NCI-H2196 treated with DMSO at 0.1 percent for 48 hours (cell line): ENCODE results near the gene ANTKMT.

ENCODE experiments used
- DNase-seq: peaks from one replicate; lab custom pipeline; 2025; ENCODE audit not compliant: unreplicated experiment; lab: John Stamatoyannopoulos, UW

The ANTKMT gene

DNA sequence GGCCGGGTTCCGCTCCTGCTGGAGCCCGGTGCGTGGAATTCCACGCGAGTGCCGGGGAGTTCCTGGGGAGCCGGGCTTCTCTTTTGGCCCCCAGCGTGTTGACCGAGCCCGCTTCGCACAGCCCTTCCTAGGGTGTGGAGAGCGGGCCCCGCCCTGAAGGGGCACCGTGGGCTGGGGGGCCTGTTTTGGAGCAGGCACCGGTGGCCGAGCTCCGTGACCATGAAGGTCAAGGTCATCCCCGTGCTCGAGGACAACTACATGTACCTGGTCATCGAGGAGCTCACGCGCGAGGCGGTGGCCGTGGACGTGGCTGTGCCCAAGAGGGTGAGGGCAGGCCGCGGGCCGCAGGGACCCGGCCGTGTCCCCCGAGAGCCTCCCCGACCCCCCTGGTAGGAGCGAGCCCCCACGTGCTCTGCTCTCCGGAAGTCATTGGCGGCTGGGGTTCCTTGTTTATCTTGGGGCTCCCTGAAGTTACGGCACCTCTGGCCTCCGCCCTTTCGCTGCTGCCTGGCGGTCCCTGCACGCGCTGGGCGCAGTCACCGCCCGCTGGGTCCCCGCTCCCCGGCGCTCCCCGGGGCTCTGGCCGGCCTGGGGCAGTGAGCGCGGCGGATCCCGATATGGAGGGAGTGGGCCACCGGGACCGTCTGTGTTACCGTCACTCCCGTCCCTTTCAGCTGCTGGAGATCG, 6.5 kb downstream of the ANTKMT start:
- no peak for DNase-seq

DNA sequence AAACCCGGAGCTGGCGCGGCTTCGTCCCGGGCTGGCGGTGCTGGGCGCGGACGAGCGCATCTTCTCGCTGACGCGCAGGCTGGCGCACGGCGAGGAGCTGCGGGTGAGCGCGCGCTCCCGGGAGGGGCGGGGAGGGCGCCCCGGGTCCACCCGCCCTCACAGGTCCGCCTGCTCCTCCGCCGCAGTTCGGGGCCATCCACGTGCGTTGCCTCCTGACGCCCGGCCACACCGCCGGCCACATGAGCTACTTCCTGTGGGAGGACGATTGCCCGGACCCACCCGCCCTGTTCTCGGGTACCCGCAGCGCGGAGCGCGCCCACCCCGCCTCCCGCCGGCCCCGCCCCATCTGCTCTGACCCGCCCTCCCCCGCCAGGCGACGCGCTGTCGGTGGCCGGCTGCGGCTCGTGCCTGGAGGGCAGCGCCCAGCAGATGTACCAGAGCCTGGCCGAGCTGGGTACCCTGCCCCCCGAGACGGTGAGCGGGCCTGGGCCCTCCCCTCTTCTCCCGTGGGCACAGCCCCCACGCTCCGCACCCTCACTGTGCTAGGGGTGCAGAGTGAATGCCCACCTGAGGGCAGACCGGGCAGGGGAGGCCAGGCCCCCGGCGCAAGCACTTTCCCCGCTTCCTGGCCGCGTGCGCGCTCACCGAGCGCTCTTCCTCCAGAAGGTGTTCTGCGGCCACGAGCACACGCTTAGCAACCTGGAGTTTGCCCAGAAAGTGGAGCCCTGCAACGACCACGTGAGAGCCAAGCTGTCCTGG, 7.4 kb downstream of the ANTKMT start:
- peak; percentile 77 for DNase-seq

DNA sequence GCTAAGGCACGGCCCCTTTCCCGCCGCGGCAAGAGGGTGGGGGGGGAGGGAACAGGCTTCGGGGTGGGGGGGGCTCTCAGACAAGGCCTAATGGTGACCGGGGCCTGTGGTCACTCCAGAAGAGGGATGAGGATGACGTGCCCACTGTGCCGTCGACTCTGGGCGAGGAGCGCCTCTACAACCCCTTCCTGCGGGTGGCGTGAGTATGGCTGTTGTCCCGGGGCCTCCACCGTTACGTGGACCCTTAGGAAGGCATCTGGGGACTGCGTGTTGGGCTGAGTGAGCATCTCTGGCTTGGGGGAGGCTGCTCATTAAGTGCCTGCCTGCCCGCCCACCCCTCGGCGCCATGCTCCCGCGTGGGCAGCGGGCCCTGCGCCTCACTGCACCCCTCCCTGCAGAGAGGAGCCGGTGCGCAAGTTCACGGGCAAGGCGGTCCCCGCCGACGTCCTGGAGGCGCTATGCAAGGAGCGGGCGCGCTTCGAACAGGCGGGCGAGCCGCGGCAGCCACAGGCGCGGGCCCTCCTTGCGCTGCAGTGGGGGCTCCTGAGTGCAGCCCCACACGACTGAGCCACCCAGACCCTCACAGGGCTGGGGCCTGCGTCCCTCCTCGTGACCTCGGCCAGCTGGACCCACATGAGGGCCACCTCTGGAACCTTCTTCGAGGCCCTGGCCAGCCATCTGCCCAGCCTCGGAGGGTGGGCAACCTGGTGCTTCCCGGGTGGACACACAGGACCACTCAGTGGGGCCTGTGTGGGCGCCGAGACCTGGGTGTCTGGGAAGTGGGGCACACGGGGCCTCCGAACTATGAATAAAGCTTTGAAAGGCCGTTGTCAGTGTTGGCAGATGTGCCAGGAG, 8.2 kb downstream of the ANTKMT start:
- no peak for DNase-seq

DNA sequence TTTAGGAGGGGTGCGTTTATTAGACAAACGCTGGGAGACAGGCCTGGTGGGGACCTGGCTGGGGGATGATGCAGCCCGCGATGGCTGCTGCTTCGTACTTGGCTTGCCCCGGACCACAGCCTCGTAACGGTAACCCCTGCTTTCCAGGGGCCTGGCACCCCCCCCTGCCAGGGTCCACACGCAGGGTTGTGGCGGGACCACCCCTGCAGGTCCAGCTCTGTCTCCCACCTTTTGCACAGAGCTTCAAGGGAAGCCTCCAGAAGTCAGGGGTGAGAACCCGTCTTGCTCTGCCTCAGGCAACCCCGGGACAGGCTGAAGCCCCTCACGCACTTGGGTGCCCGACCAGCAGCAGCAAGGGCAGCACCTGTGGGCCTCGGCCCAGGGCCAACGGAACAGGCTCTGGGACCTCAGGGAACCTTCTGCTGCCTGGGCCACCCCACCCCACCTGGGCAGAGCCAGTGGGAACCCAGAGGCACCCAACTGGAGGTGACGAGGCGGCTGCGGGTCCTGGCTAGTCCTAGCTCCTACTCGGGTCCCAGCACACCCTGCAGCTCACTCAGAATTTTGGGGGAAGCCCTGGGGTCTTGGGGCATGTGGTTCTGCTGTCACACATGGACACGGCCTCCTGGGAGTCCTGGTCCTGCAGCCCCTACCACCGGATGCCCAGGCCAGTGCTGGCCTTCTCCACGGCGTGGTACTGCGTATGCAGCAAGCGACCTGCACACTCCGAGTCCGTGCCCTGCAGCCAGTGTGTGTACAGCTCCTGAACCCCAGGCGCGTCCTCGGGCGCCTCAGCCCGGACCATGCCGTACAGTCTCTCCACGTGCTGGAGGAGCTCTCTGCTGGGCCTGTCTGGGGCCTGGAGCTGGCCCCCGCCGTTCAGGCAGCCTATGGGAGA, 9.1 kb downstream of the ANTKMT start:
- DNase-seq = no peak

DNA sequence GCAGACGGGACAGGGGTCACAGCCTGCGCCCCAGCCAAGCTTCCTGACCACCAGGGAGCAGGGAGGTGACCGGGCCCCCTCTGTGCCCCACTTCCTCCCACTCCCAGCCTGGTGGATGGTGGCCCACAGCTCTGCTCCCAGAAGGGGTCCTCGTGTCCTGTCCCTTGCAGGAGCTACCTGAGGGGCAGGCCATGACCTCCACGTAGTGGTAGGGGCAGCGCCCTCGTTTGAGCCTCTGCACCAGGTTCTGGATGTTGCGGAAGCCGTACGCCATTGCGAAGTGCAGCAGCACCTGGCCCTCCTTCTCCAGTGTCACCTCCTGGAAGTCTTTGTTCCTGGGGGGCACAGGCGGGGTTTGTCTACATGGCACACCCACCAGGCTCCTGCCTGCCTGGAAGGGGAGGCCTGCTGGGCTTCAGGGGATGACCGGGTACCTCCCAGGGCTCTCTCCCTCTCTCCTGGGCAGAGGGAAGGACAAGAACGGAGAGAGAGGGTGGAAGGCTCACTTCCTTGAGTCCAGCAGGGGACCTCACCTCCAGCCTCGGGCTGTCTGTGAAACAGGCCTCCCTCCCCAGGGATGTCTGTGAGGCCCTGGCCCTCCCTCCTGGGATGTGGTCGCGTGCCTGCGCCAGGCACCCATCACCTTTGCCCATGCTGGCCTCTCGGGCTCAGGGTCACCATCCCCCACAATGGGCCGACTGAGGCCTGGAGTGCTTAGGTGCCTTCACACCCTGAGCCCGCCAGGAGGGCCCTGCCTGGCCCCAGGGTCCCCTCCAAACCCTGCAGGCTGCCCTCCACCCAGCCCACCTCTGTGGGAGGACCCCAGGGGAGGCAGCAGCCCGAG, 9.9 kb downstream of the ANTKMT start:
- DNase-seq = no peak

DNA sequence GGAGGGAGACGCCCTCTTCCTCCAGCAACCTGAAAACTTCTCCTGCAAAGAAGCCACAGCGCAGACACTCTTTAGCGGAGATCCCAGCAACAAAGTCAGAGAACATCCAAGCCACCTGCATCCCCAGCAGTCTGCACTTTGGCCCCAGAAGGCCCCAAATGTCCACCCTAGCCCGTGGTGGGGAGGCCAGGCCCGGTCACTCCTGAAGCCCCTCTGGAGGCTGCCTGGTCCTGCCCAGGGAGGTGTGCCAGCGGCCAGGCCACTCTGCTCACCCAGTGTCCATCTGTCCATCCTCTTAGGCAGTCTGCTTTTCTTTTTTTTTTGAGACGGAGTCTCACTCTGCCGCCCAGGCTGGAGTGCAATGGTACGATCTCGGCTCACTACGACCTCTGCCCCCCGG, 11.4 kb downstream of the ANTKMT start:
- no peak for DNase-seq

DNA sequence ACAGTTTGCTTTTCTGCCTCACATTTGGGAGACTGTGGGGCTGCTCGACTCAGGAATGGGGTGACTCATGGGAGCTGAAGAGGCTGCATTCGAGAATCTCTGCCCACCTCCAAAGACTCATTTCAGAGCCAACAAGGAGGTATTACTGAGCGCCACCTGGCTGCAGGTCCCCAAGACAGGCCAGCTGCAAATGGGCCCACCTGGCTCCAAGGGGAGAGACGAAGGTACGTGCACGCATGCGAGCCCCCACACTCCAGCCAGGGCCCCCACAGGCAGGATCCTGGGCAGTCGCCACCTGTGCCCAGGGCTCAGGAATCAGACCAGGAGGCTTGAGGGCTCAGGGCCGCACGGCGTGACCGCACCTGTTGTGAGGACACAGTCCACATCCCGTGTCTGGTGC, 12.0 kb downstream of the ANTKMT start:
- DNase-seq = no peak

DNA sequence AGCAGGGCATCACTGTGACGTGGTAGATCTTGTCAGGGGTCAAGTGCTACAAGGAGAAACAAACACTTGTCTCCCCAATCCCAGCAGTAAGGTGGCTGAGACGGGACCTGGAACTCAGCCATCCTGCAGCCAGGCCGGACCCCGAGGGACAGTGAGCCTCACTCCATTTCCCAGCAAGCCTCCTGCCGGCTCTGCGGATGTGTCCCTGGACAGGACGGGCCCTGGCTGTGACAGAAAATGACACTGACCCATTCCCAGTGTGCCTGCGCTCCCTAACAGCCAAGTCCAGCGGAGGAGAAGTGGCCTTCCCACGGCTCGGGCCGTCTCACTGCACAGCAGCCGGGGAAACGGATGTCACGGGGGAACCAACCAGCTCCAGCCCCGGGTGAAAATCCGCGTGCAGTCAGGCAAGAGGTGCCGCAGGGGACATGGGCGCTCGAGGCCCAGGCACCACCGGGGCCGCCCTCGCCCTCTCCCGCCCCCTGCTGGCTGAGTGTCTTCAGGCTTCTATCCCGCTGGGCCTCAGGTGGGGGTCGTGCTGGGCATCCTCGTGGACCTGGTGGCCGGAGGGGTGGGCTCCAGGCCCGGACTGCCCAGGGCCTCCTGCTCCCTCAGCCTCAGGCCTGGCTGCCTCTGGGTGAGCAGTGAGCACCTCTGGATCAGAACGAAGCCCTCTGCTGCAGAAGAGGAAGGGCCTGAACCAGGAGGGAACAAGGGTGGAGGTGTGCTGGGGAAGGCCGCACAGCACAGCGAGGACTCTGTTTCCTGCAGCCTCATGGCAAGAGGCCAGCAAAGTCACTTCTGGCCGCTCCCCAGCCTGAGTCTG, 12.6 kb downstream of the ANTKMT start:
- DNase-seq = no peak

DNA sequence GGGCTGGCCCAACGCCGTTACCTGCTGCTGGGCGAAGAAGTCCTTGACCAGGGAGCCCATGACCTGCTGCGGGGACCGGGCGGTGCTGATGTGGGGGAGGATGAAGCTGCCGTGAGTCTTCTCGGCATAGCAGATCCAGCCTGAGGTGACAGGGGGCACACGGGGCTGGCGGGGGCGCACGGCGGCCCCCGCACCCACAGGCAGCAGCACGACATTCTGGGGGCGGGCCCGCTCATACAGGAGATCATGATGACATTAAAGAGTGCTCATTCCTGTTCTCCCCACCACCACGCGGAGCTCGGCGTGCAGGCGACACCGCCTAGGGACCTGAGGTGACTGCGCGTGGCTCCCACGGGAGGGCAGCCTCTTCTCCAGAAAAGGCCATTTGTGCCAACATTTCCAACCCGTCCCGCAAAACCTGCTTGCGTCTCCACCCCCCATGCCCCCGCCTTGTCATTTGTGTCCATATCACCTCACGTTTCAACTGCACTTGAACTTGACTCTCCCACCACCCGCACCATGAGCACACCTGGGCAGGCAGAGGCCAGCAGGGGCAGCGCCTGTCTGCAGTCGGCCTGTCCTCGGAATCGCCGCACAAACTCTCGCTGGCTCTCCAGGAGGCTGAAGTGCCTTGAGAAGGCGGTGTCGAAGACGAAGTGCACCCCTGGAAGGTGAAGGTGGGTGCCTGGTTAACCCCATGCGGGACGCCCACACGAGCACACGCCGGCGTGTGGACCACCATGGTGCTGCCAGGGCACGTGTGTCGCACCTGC, 13.4 kb downstream of the ANTKMT start:
- DNase-seq = no peak

DNA sequence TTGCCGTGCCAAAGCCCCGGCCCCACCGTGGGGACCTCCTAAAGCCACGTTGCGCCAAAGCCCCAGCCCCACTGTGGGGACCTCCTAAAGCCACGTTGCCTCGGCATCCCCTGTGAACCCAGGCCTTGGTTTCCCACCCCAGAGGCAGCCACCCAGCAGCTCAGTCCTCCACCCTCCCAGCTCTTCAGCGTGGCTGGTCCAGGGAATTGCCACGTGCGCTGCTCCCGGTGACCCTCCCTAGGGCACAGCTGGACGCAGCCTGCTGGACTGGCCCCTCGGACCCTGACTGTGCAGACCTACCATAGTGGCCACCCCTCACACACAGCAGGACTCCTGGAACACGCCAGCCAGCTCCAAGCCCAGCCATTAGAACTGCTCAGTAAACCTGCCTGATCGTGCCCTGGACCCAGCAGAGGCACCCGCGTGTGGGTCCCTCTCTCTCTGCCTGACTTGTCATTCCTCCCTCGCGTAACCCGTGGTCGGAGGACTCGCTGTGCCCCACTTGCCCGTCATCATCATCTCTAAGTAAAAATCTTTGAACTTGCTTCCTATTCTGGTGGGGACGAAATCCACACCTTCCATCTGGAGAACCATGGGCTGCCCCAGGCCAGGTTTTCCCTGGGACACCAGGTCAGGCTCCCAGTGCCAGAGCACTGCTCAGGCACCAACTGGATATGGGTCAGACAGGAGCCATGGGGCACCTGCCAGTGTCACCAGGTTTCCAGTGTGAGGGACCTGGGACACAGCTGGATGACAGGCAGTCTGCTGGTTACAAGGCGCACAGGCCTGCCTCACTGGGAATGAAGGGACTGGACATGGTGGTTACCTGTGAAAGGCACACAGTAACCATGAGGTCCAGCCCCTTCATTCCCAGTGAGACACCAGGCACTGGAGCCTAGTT, 14.3 kb downstream of the ANTKMT start:
- DNase-seq = no peak

DNA sequence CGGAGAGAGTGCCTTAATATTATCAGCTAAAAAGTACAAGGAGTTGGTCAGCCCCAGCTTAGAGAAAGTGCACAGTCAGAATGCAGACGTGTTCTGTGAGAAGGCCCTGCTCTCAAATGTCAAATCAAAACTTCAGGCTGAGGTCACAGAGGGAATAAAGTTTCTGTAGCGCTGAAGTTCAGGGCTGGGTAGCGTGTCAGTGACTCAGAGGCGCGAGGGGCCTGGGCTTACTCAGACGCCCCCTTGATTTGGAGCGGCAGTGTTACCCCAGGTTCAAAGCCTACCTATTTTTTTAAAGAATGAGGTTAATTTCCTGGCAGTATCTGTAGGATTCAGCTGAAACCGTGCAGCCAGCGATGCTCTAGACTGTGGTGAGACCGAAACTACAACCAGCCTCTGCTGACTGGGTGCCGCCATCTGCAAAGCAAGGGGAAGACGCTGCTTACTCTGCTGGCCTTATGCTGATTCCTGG, 15.1 kb downstream of the ANTKMT start:
- DNase-seq = no peak

DNA sequence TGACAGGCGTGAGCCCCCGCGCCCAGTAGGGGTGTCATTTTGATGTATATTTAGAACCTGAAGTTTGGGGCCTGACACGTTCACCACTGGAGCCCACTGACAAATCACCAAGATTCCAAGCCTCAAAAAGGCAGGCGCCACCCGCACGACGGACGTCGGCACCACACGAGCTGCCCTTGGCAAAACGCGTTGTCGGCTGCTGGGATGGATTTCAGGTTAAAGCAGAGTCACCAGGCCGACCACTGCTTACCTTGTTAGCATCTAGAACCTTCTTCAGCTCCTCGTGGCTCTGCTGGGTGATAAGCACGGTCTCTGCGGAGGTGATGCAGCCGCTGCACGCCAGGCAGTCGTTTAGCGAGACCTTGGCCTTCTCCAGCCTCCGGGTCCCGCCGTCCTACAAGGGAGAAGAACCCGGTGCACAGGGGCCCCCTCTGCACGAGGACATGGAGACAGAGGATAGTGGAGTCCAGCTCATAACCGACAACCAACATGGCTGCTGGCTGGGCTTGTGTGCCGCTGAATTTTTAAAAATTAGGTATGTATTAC, 16.1 kb downstream of the ANTKMT start:
- no peak for DNase-seq

DNA sequence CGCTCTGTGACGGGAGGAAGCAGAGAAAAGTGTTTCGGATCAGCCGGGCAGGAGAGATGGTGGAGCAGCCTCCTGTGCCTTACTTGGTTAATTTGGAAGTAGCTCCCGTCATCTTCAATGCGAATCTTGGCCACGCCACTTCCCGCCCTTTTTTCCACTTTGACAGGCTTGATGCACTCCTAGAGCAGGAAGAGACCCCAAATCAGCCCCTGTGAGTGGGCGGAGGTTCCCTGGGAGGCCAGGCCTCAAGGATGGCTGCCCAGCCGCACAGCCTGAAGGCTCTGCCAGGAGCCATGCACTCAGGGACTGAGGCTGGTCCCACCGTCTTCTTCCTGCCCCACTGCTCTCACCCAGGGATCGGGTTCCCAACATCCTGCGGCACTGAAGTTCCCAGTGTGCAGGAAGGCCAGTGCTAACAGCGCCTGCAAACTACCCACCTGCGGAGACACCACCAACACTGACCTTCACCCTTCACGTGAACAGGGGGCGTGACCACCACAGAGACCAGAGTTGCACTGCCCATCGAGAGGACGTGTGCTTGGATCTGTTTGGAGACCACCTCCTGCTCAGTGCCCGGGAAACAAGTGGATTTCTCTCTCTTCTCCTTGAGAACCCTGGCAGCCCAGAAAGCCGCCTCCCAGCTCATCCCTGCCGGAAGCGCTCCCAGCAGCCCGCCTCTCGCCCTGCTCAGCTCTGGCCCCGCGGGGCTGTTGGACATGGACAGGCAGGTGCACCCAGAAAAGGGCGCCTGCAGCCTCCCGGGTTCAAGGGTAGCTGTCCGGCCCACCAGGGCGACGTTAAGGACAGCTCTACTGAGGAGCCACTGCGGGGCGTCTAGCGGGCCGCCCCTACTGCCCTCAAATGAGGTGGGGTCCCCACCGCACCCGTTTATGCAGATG, 18.9 kb downstream of the ANTKMT start:
- DNase-seq = peak; percentile 8

DNA sequence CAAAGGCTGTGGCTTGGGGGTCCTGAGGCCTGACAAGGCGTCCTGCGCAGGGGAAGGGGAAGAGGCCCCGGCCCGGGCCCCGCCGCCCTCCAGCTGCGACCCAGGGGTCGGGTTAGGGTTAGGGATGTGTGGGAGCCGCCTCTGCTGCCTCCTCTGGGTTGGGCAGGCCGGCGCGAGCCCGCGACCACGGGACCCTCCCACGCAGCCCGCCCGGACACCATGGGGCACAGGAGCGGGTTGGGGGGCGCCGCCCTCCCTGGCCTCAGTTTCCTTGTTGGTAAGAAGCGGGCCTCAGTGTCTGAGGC, 19.5 kb downstream of the ANTKMT start:
- no peak for DNase-seq

DNA sequence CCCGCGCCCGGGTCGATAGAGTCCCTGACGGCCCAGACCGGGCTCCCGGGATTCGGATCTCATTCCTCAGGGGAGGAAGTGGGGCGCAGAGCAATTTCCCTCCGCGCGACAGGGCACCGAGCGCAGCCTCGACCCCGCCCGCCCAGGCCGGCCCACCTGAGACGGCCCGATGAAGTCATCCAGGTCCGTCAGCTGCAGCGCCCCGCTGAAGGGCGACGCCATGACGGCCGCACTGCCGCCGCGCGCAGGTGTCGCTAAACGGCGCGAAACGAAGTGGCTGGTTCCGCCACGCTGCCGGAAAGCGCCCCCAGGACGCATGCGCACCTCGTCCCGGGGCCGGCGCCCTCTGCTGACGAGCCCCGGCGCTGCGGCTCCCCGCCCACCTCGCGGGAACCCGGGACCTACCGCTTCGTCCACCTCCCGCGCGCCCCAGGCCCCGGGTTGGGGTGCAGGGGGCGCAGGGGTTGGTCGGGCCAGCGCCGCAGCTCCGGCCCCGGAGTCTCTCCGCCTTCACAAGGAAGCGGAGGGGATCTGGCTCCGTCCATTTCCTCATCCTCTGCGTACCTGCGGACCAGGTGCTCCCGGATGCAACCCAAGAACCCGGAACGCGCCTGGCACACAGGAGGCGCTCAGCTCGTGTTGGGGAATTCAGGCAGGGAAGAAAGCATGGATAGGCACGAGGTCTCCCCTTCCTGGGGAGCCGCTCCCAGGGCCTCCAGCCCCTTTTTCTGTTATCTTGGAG, 20.0 kb downstream of the ANTKMT start, which contains the start of gene CIAO3:
Gene CIAO3, minus strand, starts transcription at position 234 of the 742 bp plus-strand sequence. Its CDS starts 12 bp downstream, at position 222.
- DNase-seq = peak; percentile 81
